ENCODE measurements around the gene FNBP1.

FNBP1 gene

GRCh38 chr9:130049431-130050210 lies 6.6 kb upstream of the FNBP1 start:
- H3K4me3 ChIP-seq (ENCODE audit: low read depth, low read length) = no peak overlapping the region
- DNase-seq (ENCODE audit: low read depth) = no peak
- no peak for TF ChIP-seq CTCF (IDR thresholded peaks at IDR 0.05; ENCODE audit: low read depth, low read length, missing control alignments)

GRCh38 chr9:130045725-130046450 lies 2.9 kb upstream of the FNBP1 start:
- no peak overlapping the region; the same call in 1 of the 2 replicates for H3K4me3 ChIP-seq (ENCODE audit: low read depth, low read length)
- no peak for TF ChIP-seq CTCF (IDR thresholded peaks at IDR 0.05; ENCODE audit: low read depth, low read length, missing control alignments)
- no peak for DNase-seq (ENCODE audit: low read depth)

GRCh38 chr9:130043654-130044623 lies 950 bp upstream of the FNBP1 start:
- no peak for TF ChIP-seq CTCF (IDR thresholded peaks at IDR 0.05; ENCODE audit: low read depth, low read length, missing control alignments)
- H3K4me3 ChIP-seq (ENCODE audit: low read depth, low read length) = peak overlapping the region; percentile 67
- DNase-seq (ENCODE audit: low read depth) = no peak

- TF ChIP-seq CTCF (IDR thresholded peaks at IDR 0.05; ENCODE audit: low read depth, low read length, missing control alignments) = no peak
- peak overlapping the region; percentile 92 for H3K4me3 ChIP-seq (ENCODE audit: low read depth, low read length)
- DNase-seq (ENCODE audit: low read depth) = no peak
These were observed 544 bp downstream of the FNBP1 start for GRCh38 chr9:130042406-130042884.

- no peak for TF ChIP-seq CTCF (IDR thresholded peaks at IDR 0.05; ENCODE audit: low read depth, low read length, missing control alignments)
- peak overlapping the region; percentile 92 for H3K4me3 ChIP-seq (ENCODE audit: low read depth, low read length)
- no peak for DNase-seq (ENCODE audit: low read depth)
These were observed 1.2 kb downstream of the FNBP1 start for GRCh38 chr9:130041648-130042405.

Data from GM12864 (cell line).